H9 (cell line): ENCODE results near the gene ACSL6. TPM values are rescaled to one million over a fixed set of nuclear protein-coding genes. Genes with fewer than 3 reads are reported as not detected.

Experiments
- DNase-seq: peaks from one replicate; pipeline ENCODE4 v3.0.0-alpha.2; 2017
- H2AFZ ChIP-seq: one replicate; pipeline ENCODE4 v1.6.1; 2013; ENCODE audit warnings: mild to moderate bottlenecking, low read length, control low read depth, moderate library complexity
- H2AK5ac ChIP-seq: 2 replicates; pipeline ENCODE4 v1.6.1; 2013; ENCODE audit warnings: low read length, control low read depth, mixed read lengths; ENCODE audit not compliant: insufficient read length
- H2BK120ac ChIP-seq: one replicate; pipeline ENCODE4 v1.6.1; 2013; ENCODE audit warnings: low read depth, mild to moderate bottlenecking, low read length, control low read depth, inconsistent platforms; ENCODE audit not compliant: poor library complexity, severe bottlenecking
- H2BK12ac ChIP-seq: 2 replicates; pipeline ENCODE4 v1.6.1; 2013; ENCODE audit warnings: low read length, control low read depth, mixed read lengths, low read depth; ENCODE audit not compliant: insufficient read length
- H2BK15ac ChIP-seq: 2 replicates; pipeline ENCODE4 v1.6.1; 2013; ENCODE audit warnings: low read depth, low read length, control low read depth
- H2BK20ac ChIP-seq: one replicate; pipeline ENCODE4 v1.6.1; 2013; ENCODE audit warnings: low read depth, mild to moderate bottlenecking, low read length, control low read depth, inconsistent platforms; ENCODE audit not compliant: poor library complexity, severe bottlenecking
- H2BK5ac ChIP-seq: 2 replicates; pipeline ENCODE4 v1.6.1; 2013; ENCODE audit warnings: low read length, control low read depth, mixed read lengths; ENCODE audit not compliant: insufficient read length
- H3K14ac ChIP-seq: 2 replicates; pipeline ENCODE4 v1.6.1; 2013; ENCODE audit warnings: low read length, control low read depth; ENCODE audit not compliant: insufficient read depth
- H3K18ac ChIP-seq: 2 replicates; pipeline ENCODE4 v1.6.1; 2013; ENCODE audit warnings: low read depth, mild to moderate bottlenecking, mixed read lengths, low read length, control low read depth; ENCODE audit not compliant: insufficient read length
- H3K23ac ChIP-seq: 2 replicates; pipeline ENCODE4 v1.6.1; 2013; ENCODE audit warnings: low read length, control low read depth, mixed read lengths, low read depth; ENCODE audit not compliant: insufficient read length
- H3K23me2 ChIP-seq: 2 replicates; pipeline ENCODE4 v1.6.1; 2013; ENCODE audit warnings: low read depth, mild to moderate bottlenecking, mixed read lengths, low read length, control low read depth; ENCODE audit not compliant: insufficient read length, poor library complexity, severe bottlenecking
- H3K27ac ChIP-seq: 2 replicates; pipeline ENCODE4 v1.5.1; 2013; ENCODE audit warnings: low read length, control low read depth, mixed read lengths, low read depth; ENCODE audit not compliant: insufficient read length
- H3K27me3 ChIP-seq: 2 replicates; pipeline ENCODE4 v1.6.1; 2013; ENCODE audit warnings: low read length, control low read depth, inconsistent platforms; ENCODE audit not compliant: insufficient read depth
- H3K4ac ChIP-seq: 2 replicates; pipeline ENCODE4 v1.6.1; 2013; ENCODE audit warnings: low read depth, mild to moderate bottlenecking, control low read depth, inconsistent platforms, low read length, moderate library complexity
- H3K4me1 ChIP-seq: 2 replicates; pipeline ENCODE4 v1.6.1; 2013; ENCODE audit warnings: low read length, control low read depth, inconsistent platforms; ENCODE audit not compliant: insufficient read depth
- H3K4me2 ChIP-seq: 2 replicates; pipeline ENCODE4 v1.6.1; 2013; ENCODE audit warnings: low read length, control low read depth, mixed read lengths; ENCODE audit not compliant: insufficient read length, insufficient read depth
- H3K56ac ChIP-seq: 2 replicates; pipeline ENCODE4 v1.6.1; 2013; ENCODE audit warnings: low read depth, mild to moderate bottlenecking, mixed read lengths, low read length, control low read depth; ENCODE audit not compliant: insufficient read length
- H3K79me1 ChIP-seq: 2 replicates; pipeline ENCODE4 v1.6.1; 2013; ENCODE audit warnings: low read depth, mild to moderate bottlenecking, moderate library complexity, low read length, control low read depth, inconsistent platforms; ENCODE audit not compliant: insufficient read depth, poor library complexity, severe bottlenecking
- H3K79me2 ChIP-seq: 2 replicates; pipeline ENCODE4 v1.6.1; 2013; ENCODE audit warnings: low read length, control low read depth, inconsistent platforms; ENCODE audit not compliant: insufficient read depth
- H3K9ac ChIP-seq: 2 replicates; pipeline ENCODE4 v1.6.1; 2013; ENCODE audit warnings: low read length, control low read depth, mixed read lengths; ENCODE audit not compliant: insufficient read length; ENCODE audit errors: extremely low read depth
- H3K9me3 ChIP-seq: one replicate; pipeline ENCODE4 v1.6.1; 2013; ENCODE audit warnings: low read depth, low read length, inconsistent platforms; ENCODE audit not compliant: control insufficient read depth
- H3T11ph ChIP-seq: one replicate; pipeline ENCODE4 v1.6.1; 2013; ENCODE audit warnings: mild to moderate bottlenecking, low read length, control low read depth, inconsistent platforms
- H4K20me1 ChIP-seq: one replicate; pipeline ENCODE4 v1.6.1; 2013; ENCODE audit not compliant: control insufficient read depth, insufficient read length, insufficient read depth
- H4K5ac ChIP-seq: 2 replicates; pipeline ENCODE4 v1.6.1; 2013; ENCODE audit warnings: low read depth, mild to moderate bottlenecking, mixed read lengths, low read length, control low read depth; ENCODE audit not compliant: insufficient read length
- H4K8ac ChIP-seq: replicated peaks from 2 replicates; pipeline ENCODE4 v1.6.1; 2013; ENCODE audit warnings: low read length, control low read depth, mixed read lengths, low read depth; ENCODE audit not compliant: insufficient read length
- H4K91ac ChIP-seq: 2 replicates; pipeline ENCODE4 v1.6.1; 2013; ENCODE audit warnings: low read depth, mild to moderate bottlenecking, moderate library complexity, mixed read lengths, low read length, control low read depth; ENCODE audit not compliant: insufficient read length
- H3K27ac Mint-ChIP-seq, 3 experiments: 2 replicates in 2 of 3; 3 replicates in 1 of 3; pipeline ENCODE4 v1.8.0; 2020 to 2021; ENCODE audit warnings: mixed read lengths in 3 of 3, mild to moderate bottlenecking in 1 of 3, moderate library complexity in 1 of 3
- H3K27me3 Mint-ChIP-seq: 2 replicates; pipeline ENCODE4 v1.8.0; 2021; ENCODE audit warnings: low read depth, mild to moderate bottlenecking, moderate library complexity, mixed read lengths
- H3K36me3 Mint-ChIP-seq, 3 experiments: 2 replicates in 2 of 3; 3 replicates in 1 of 3; pipeline ENCODE4 v1.8.0; 2020 to 2021; ENCODE audit warnings: low read depth in 3 of 3, mixed read lengths in 3 of 3; ENCODE audit not compliant: insufficient read depth in 1 of 3
- H3K4me1 Mint-ChIP-seq, 2 experiments: 2 replicates each; pipeline ENCODE4 v1.8.0; 2020; ENCODE audit warnings: mixed read lengths in 2 of 2
- H3K4me3 Mint-ChIP-seq, 2 experiments: 2 replicates in 1 of 2; 3 replicates in 1 of 2; pipeline ENCODE4 v1.8.0; 2020 to 2021; ENCODE audit warnings: mild to moderate bottlenecking in 2 of 2, mixed read lengths in 2 of 2, moderate library complexity in 1 of 2
- H3K9me3 Mint-ChIP-seq, 2 experiments: 2 replicates in 1 of 2; 3 replicates in 1 of 2; pipeline ENCODE4 v1.8.0; 2020; ENCODE audit warnings: mild to moderate bottlenecking in 2 of 2, mixed read lengths in 2 of 2, moderate library complexity in 1 of 2
- CTCF ChIP-seq: fragments of 200-600 bp; sonication (generic); conservative IDR thresholded peaks from 3 replicates; pipeline ENCODE4 v1.8.0; 2021; ENCODE audit warnings: antibody characterized with exemption, mild to moderate bottlenecking
- WGBS: extraction: QIAGEN DNeasy Blood & Tissue Kit; methylation state at CpG from one replicate; pipeline ENCODE4 v1.1.7; 2013; ENCODE audit warnings: missing lambda C conversion rate, low lambda C conversion rate, mixed read lengths; ENCODE audit not compliant: insufficient read length; ENCODE audit errors: extremely low coverage; 5-methylcytosine and 5-hydroxymethylcytosine counted together
- total RNA-seq: library from RNA; stranded (reverse); gene quantifications from 2 replicates; pipeline ENCODE4 v1.2.1, GENCODE V29; 2021

The ACSL6 gene
- total RNA-seq, 1 experiment from 2014 or later: 1.6 TPM

DNA sequence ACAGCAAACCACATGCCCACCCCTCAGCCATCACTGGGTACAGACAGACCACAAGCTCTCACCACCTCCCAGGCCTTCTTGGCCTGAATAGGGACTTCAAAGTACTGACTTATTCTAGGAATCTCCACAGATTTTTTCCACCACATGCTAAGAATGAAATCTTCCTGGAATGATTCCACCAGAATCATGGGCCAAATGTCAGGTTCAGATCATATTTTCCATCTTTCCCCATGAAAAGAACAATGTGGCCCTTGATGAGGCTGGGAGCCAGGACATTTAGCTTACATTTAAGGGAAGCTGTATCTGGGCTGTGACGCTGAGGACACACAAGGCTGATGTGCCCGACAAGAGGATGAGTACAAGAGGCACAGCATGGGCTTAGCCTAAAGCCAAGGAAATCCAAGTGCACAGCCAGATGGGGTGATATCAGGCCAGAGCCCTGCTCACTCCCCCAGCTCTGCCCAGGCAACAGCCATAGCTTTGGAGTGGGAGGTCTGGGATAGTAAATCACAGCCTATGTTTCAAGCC, 28.1 kb downstream of the ACSL6 start:
- Mint-ChIP-seq H3K27me3 (no peaks in the 10 kb centered on the region), H3K4me3 (no peak overlapping the region), H3K4me1 (no peaks in the 10 kb centered on the region), H3K36me3 (no peaks in the 10 kb centered on the region), H3K27ac (no peak overlapping the region), H3K9me3 (no peaks in the 10 kb centered on the region)
- no peak overlapping the region for H4K91ac ChIP-seq
- H4K8ac ChIP-seq: no peak overlapping the region
- no peak overlapping the region for H3K4me2 ChIP-seq
- no peak overlapping the region for H3K23ac ChIP-seq
- WGBS: no CpG with 5 or more reads among the region's 2 CpGs
- no peak overlapping the region for H3K56ac ChIP-seq
- no peak overlapping the region for H2BK120ac ChIP-seq
- H3K4me1 ChIP-seq: no peaks in the 10 kb centered on the region
- no peak overlapping the region for H3K9ac ChIP-seq
- no peaks in the 10 kb centered on the region for H4K20me1 ChIP-seq
- no peak overlapping the region for H2AK5ac ChIP-seq
- H3K4ac ChIP-seq: no peak overlapping the region
- no peak overlapping the region for H2BK15ac ChIP-seq
- H3K18ac ChIP-seq: no peak overlapping the region
- DNase-seq: no peak
- H2BK12ac ChIP-seq: no peak overlapping the region
- no peaks in the 10 kb centered on the region for H3K27me3 ChIP-seq
- no peak overlapping the region for H3K27ac ChIP-seq
- no peaks in the 10 kb centered on the region for H3K79me1 ChIP-seq
- H3K9me3 ChIP-seq: no peaks in the 10 kb centered on the region
- no peak overlapping the region for H2BK20ac ChIP-seq
- H2BK5ac ChIP-seq: no peak overlapping the region
- H3T11ph ChIP-seq: no peak overlapping the region
- no peak for TF ChIP-seq CTCF
- no peak overlapping the region for H3K14ac ChIP-seq
- H3K23me2 ChIP-seq: no peaks in the 10 kb centered on the region
- no peak overlapping the region for H2AFZ ChIP-seq
- H3K79me2 ChIP-seq: no peaks in the 10 kb centered on the region
- H4K5ac ChIP-seq: no peak overlapping the region
